Fibroblast of skin of right biceps (primary cell): ENCODE measurements around the gene TRIOBP.

Experiments
- DNase-seq: peaks from one replicate; pipeline ENCODE4 v3.0.0-alpha.2; 2013

Gene TRIOBP

GRCh38 chr22:37731804-37732471 is 35.1 kb downstream of the TRIOBP start:
- DNase-seq: no peak

DNA sequence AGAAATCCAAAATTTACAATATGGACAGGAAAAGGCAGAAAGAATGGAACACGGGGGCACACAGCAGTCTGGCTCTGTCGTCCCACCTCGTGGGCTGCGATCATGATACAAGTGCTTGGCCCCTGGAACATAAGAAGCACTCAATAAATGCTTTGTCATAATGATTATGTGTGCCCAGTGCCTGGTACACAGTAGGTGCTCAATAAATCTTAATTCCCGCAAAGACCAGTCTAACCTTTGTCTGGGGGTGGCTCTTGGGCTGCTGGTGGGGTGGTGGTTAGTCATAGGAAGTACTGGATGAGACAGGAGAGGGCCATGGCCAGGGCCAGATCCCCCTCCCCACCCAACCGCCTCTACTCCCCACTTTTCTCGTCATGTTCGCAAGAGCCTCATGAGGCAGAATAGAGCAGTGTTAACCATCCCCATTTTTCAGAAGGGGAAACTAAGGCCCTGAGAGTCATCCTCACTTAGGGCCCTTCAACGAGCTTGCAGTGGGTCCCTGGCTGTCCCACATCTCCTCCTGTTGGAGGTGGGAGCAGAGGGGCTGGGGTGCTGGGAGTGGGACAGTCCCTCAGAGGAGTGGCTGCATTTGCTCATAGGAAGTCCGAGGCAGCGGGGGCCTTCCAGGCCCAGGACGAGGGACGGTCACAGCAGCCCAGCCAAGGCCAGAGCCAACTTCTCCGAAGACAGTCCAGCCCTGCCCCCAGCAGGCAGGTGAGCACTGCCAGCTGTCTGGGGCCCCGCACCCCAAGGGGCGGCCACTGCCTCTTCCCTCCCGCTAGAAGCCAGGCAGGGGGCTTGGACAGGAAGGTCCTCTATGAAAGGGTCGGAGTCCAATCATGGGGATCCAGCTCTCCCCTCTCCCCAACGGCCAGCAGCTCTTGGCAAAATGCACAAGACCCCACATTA is 36.1 kb downstream of the TRIOBP start:
- DNase-seq: no peak

DNA sequence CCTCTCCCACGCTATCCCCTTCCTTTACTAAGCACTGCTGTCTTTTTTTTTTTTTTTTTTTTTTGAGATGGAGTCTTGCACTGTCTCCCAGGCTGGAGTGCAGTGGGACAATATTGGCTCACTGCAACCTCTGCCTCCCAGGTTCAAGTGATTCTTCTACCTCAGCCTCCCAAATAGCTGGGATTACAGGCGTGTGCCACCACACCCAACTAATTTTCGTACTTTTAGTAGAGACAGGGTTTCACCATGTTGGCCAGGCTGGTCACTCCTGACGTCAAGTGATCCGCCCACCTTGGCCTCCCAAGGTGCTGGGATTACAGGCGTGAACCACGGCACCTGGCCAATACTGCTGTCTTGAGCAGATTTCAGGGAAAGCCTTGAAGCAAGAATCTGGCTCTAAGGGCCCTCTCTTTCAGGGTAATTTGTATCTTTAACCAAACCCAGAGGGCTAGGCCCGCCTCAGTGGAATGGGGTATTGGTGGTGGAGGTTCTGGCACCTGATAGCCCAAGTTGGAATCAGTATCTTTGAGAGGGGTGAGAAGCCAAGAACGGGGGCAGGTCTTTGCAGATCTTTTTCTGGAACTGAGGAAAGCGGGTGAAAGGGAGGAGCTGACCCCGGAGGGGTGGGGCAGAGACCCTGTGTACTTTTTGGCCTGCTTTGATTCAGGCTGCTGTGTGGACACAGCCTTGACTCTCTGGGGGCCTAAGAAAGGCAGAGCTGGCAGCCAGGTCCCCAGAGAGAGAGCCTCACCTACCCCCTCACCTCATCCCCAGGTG is 37.0 kb downstream of the TRIOBP start:
- DNase-seq: no peak

- no peak for DNase-seq
Measured at GRCh38 chr22:37734402-37734700, 37.5 kb downstream of the TRIOBP start.

GRCh38 chr22:37734964-37735451 is 38.2 kb downstream of the TRIOBP start:
- DNase-seq: no peak

- DNase-seq: peak; percentile 28
Measured at GRCh38 chr22:37739035-37739434, 42.2 kb downstream of the TRIOBP start.

DNA sequence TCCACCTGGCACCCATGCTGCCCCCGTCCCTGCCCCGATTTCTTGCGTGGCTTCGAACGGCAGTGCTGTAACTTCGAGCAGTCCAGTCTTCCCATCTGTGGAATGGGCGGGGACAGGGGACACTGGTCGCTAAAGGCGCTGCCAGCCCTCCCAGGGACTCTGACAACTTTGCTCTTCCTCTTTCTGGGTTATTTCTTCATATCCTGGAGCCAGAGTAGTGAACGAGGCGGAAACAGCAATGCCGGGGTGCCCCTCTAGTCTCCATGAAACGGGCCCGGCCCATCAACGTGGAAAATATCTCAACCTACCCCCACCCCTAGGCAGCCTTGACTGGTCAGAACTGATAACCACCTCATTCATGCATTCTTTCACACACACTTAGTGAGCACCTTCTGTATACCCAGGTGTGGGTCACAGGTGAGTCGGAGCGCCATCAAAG is 42.8 kb downstream of the TRIOBP start:
- no peak for DNase-seq

DNA sequence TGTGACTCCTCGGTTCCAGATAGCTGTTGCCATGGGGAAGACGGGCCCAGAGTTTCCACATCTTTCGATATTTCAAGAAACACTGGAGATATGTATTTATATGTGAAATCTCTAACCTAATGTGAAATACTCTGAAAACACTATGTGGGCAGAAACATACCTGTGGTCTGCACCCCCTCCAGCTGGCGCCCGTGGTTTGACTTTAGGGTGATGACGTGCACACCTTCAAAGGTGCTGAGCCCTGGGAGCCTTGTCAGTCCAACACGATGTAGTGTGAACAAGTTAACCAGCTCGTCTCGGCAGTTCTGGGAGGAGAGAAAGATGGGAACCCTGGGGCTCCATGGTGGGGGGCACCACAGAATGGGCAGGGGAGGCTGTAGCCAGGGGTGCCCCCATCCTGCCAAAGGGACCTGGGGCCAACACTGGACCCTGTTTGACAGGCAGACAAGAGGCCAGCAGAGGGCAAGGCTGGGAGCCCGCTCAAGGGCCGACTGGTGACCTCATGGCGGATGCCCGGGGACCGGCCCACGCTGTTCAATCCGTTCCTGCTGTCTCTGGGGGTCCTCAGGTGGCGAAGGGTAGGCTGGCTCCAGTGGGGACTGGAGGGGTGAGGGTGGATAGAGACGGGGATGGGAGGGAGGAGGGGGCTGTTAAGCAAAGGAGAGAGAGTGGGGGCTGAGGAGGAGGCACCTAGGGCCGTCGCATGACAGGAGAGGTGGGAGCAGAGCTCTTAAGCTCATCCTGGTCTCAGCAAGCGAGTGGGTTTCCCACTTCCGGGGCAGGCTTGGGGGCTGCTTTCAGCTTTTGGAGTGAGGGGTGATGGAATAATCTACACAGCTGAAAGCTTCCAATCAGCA is 43.8 kb downstream of the TRIOBP start:
- no peak for DNase-seq

- DNase-seq: peak; percentile 95
Measured at GRCh38 chr22:37741312-37741795, 44.5 kb downstream of the TRIOBP start.

GRCh38 chr22:37742376-37743171 is 45.7 kb downstream of the TRIOBP start:
- peak; percentile 91 for DNase-seq

- no peak for DNase-seq
Measured at GRCh38 chr22:37744589-37744988, 47.7 kb downstream of the TRIOBP start.

DNA sequence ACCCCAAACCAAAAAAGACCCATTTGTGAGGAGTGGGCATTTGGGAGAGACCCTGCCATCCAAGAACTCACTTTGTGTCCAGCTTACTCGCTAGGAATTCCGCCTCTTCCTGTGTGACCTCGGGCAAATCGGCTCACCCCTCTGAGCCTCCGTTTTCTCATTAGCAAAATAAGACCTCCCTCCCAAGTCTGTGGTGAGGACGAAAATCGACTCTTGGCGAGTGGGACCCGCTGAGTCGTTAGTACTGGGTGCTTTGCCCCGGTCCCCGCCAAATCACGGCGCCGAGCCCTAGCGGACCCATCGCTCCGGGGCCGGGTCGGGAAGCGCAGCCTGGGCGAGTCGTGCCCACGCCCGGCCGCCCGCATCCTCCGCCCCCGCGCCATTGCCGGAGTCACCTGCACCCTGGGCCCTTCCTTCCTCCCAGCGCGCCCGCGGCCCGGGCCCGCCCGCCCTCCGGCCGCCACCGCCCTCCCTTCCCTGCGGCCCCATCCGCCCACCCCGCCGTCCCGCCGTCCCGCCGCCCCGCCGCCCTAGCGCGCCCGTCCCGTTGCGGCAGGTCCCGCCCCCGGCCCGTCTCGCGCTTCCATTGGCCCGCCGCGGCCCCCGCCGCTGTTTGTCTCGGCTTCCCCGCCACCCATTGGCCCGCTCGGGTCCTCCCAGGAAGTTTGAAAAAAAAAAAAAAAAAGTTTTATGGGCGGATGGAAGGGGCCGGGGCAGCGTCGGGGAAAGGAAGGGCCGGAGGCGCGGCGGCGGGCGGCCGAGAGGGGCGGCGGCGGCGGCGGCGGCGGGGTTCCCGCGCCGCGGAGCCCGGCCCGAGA is 48.9 kb downstream of the TRIOBP start:
- DNase-seq: peak; percentile 92

DNA sequence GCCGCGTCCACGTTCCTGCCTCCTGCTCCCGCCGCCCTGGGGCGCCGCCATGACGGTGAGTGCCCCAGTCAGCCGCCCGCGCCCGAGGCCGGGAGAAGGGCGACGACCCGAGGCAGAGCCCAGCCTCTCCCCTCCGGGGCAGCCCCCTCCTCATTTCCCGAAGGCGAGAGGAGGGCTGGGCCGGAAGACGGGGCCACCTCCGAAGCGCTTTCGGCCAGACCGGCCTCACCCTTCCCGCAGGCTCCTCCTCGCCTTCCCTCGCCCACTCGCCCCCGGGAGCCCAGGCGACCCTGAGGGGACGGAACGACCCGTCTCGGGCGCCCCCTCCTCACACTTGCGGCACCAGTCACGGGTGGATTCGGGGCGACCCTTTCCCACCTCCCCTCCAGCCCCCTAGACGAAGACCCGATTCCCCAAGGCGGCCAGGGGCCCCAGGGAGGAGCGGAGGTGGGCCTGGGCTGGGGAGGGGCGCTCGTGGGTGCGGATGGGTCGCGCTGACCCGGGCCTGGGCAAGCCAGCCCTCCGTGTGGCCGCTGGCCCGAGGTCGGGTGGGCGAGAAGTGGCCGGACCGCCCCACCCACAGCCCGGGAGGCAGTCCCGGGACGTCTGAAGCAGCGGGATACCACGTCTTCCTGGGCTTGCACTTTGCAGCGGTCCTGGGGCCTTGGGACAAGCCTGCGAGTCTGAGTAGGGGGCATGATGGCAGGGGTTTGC is 49.7 kb downstream of the TRIOBP start:
- DNase-seq: no peak

DNA sequence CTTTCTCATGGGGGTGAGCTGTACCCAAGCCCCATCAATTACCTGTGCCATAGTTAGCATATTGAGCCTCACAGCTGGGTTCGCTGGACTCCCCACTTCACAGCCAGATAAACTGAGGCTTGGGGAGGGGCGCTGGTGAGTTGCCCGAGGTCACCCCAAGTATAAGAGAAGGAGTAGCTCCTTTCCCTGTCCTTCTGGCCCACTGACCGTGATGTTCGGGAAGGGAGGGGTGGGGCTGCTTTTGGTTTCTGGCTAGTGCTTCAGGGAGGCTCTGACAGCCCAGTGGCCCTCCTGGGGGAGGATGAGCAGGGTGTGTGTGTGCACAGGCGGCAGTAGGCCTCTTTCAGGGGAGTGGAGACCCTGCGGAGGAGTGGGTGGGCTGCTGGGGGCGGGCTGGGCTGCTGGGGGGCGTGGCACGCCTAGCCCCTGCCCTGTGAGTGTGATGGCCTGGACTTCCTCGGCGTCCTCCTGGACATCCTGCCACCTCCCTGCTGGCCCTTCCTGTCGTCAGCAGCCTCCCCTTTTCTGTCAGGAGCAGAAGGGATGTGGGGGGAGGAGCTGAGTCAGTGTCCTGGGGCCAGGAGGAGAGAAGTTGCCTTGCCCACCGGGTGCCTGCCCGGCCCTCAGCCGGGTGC is 50.3 kb downstream of the TRIOBP start:
- peak; percentile 44 for DNase-seq

GRCh38 chr22:37747715-37748100 is 50.9 kb downstream of the TRIOBP start:
- no peak for DNase-seq

GRCh38 chr22:37748659-37749058 is 51.8 kb downstream of the TRIOBP start:
- no peak for DNase-seq

DNA sequence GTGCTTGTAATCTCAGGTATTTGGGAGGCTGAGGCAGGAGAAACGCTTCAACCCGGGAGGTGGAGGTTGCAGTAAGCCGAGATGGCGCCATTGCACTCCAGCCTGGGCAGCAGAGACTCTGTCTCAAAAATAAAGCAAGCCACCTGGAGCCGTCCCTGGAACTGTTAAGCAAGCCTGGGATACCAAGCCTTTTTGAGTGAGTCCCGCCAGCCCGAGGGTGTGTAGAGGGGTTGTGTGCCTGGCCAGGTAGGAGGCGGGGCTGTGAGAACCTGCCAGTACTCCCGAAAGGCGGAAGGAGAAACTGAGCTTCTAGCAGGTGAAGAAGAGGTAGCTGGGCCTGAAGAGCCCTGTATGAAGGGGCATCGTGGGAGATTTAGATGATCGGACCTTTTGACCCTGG is 52.4 kb downstream of the TRIOBP start:
- no peak for DNase-seq

DNA sequence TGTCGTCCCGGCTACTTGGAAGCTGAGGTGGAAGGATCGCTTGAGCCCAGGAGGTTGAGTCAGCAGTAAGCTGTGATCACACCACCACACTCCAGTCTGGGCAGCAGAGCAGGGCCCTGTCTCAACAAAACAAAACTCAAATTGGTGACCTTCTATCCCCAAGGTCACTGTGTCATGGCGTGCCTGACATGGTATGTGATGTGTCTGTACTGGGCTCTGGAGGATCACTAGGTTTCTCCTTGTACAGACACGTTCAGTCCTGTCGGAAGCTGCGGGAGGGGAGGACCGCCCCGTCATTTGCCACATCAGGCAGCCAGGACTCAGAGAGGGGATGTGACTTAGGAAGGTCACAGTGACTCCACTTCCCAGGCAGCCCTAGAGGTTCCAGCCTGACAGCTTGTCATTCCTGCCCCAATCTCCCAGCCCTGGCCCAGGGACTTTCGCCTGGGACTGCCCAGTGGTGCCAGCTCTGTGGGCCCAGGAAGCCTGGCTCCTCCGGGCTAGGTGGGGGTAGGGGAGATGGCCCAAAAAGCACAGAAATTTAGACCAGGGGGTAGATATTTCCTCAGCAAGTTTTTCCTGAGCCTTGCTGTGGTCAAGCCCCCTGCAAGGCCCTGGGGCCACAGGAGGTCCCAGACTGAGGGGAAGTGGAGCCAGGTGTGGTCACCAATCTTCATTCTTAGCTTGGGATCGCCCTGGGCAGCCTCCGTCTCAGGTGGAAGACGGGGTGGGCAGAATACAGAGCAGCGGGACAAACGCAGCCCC is 53.2 kb downstream of the TRIOBP start:
- DNase-seq: peak; percentile 58
